ENCODE measurements around the gene HOXC5.

The HOXC5 gene

DNA sequence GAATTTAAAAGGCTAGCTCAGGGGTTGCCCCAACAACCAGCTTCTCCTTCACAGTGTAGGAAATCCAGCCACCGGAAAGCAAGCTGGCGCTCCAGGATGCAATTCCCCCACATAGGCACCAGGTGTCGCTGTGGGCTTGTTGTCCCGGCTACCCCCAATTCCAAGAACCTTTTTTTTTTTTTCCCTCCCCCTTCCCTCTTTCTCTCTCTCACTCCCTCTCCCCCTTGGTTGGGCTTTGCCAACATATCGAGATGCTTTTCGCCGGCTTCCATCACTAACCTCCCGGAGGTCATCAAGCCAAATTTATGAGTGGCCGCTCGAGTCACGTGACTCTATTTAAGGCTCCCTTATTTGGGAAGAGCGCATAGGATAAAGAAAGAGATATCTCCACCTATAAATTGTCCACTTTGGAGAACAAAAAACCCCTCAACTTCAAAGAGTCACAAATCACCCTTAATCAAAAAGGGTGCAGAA lies at the start of gene HOXC5:
Gene HOXC5 (plus strand): TSS at position 424 of the 474 bp plus-strand sequence. CDS start 73 bp downstream, outside the sequence.
- peak; percentile 54 for DNase-seq

DNA sequence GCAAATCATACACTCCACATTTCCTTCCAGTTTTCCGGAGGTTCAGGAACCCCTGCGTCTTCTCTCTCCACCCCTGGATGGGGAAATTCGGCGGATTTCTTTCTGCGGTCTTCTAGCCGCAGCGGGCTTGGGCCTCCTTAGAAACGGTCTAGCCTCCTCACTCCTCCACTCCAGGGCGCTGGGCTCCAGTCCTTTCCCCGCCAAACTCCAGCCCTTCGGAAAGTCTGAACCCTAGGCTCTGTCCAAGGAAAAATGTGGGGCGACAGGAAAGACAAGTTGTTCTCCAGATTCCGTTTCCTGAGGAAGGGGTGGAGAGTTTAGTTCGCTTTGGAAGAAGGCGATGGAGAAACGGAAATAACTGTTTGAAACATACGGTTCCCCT lies 49.3 kb upstream of the HOXC5 start:
- no peak for DNase-seq

DNA sequence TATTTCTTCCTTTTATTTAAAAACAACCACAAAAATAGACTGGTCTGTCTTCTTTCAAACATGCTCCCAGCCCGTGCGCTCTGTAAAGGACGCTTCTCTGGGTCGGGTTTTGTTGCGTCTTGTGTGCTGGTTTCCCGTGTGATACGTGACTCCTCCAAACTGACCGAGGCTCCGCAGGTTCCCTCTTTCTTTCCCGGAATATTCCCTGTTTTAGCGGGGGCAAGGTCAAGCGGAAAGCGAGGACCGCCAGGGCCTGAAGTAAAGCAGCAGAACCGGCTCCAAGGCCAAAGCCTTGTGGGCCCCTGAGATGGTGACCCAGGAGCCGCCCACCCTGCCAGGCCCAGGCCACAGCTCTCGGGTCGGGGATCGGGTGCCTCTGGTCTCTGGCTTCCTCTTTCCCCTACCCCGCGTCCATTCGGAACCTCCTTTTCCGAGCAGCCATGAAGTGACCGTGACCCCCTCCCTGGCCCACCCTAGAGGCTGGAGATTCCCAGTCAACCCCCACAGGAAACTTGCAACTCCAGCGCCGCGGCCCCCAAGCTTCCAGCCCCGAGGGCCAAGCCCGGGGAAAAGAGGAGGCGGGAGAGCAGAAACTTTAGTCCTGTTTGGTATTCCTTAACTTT lies 48.8 kb upstream of the HOXC5 start:
- DNase-seq = no peak

- peak; percentile 83 for DNase-seq
Measured at GRCh38 chr12:53984901-53985691, 47.8 kb upstream of the HOXC5 start, which contains the start of gene HOXC10. Gene HOXC10, plus strand, starts transcription at chr12:53985146. Its CDS starts 114 bp downstream, at chr12:53985260.

GRCh38 chr12:53985692-53985993 lies 47.2 kb upstream of the HOXC5 start:
- no peak for DNase-seq

DNA sequence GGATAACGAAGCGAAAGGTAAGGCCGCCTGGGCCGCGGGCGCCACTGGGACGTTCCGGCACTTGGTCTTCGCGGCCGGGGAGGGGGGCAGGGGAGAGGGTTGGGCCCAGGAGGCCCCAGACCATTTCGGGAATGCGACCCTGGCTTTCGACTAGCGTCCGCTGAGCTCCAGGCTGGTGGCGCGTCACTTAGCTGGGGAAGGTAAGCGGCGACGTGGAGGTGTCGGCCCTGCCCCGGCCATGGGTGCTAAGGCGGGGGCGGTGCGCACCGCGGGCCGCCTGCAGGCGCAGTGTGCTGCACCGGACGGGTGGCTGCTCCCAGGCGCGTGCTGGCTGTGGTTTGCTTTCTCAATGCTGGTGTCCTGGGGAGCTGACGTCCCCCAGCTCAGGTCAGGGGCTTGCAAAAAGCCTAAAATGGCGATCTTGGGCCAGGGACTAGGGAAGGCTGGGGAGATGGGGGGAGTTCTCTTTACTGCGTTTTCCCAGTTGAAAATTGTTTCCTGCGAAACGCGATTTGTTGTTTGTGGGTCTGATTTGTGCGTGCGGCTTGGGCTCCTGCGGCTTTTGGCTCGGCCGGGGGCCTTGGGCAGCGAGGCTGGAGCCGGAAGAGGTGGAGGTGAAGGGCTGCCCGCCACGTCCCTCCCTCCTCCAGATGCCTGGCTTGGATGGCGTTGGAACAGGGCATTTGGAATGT lies 46.7 kb upstream of the HOXC5 start:
- no peak for DNase-seq

DNA sequence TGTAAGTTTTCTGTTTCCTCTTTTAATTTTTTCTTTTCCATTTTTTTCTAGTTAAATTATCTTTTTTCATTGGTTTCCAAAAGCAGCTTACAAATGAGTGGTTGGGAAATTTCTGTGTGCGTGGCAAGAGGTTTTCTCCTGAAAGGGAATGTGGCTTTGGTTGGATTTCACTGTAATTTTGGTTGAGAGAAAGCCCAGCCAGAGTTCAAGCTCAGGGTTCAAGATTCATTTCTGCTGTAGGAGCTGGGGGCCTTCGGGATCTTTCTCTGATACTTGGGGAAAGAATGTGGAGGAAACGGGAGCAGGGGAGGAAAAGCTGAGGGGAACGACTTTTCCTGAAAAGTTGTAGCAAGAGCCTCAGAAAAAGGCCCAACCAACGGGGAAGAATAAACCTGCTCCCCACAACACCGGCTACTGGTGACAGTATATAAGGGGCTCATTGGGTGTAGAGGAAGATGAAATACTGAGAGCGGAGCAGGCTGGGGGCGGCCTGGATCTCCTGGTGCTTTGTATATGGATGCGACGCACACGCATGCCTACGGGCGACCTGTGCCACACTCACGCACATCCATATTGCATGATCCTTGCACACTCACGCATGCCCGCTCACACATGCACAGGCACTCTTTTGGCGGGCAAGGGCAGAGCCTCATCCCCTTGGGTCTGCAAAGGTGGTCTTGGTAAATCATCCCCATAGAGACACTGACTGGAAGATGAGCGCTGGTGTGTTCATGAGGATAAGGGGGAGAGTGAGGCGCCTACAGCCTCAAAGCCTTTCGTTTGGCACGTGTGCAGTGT lies 46.0 kb upstream of the HOXC5 start:
- DNase-seq = no peak

DNA sequence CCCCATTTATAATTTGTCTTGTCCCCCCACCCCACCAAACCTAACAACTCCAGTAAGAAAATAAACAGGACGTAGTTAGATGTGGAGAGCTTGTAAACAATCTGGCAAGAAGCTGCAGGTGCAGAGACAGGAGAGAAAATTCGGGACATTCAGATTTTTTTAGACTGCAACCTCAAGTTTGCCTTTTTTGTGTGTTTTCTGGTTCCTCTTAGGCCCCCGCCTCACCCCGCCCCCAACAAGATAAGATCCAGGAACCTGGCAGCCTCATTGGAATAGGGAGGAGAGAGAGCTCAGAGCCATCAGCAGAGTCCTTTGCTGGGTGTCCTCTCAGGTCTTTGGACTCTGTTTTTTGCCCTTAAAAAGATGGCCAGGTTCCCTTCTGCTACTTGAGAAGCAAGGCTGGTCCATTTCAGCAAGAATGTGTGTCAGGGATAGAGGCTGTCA lies 45.0 kb upstream of the HOXC5 start:
- DNase-seq = no peak

GRCh38 chr12:53988541-53989226 lies 44.2 kb upstream of the HOXC5 start:
- no peak for DNase-seq

- peak; percentile 43 for DNase-seq
Measured at GRCh38 chr12:53989227-53990113, 43.4 kb upstream of the HOXC5 start.

DNA sequence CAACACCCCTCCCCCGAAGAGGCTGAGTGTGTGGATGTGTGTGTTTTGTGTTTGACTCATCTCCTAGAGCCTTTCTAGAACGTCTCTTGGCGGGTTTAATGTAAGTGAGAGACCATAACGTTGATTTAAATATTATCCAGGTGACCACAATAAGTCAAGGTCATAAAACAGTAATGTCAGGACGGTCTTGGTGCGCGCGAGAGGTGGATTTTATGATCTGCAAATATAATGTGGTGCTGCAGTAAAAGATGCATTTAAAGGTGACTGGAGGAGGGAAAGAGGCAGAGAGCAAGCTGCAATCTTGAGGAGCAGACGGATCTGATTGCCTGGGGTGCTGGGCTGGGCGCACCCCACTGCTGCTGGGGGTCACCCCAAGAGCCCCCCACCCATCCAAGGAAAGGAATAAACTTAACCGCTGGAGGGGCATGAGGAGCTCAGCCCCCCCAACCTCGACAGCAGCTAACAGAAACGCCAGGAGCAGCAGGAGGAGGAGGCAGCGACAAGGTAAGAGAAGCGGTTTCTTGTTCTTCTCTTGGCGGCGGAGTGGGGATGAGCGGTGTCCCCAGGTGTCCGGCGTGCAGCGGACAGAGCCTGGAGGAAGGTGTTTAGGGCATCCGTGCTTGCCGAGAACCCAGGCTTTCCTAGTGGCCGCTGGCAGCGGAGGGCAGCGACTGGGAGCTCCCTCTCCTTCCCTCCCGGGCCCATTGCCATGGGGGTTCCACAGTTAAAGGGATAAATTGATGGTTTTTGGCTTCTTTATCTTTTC lies 42.4 kb upstream of the HOXC5 start:
- DNase-seq = no peak

DNA sequence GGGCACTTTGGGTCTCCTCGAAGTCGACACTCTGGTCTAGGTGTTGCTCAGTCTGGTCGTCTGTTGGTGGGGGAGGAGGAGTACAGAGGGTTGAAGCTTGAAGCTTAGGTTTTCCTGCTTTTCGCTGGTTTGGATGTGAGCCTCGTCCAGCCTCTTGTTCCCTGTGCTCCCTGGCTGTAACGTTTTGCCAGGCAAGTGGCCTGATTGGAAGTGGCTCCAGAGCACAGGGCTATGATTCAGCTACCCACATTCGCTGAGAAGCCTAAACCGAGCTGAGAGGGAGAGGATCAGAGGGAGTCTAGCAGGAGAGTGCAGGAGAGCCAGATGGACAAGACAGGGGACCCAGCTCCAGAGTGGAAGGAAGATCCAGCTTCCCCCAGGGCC lies 41.8 kb upstream of the HOXC5 start:
- no peak for DNase-seq

DNA sequence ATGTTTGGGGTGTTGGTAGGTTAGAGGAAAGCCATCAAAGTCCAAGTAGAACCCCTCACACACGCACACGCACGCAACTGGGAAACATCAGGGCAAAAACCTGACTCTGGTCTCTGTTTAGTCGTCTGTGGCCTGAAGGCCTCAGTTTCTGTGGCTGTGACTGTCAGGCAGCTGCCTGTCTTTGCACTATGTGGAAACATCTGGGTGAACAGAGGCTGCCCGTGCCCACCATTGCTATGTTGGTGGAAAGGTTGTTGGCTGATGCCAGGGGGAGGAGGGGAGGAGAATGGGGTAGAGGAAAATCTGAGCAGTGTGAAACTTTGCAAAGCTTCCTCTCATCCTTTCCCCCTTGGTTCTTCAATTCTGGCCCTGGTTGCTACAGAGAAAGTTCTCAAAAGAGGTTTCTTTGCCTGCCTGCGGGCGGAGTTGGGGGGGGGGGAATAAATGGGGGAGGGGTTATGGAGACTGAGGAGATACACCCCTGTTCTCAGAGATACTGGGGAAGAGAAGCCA lies 40.4 kb upstream of the HOXC5 start:
- DNase-seq = no peak

GRCh38 chr12:53993162-53994008 lies 39.5 kb upstream of the HOXC5 start:
- DNase-seq = no peak

GRCh38 chr12:53994009-53994263 lies 38.9 kb upstream of the HOXC5 start:
- no peak for DNase-seq

DNA sequence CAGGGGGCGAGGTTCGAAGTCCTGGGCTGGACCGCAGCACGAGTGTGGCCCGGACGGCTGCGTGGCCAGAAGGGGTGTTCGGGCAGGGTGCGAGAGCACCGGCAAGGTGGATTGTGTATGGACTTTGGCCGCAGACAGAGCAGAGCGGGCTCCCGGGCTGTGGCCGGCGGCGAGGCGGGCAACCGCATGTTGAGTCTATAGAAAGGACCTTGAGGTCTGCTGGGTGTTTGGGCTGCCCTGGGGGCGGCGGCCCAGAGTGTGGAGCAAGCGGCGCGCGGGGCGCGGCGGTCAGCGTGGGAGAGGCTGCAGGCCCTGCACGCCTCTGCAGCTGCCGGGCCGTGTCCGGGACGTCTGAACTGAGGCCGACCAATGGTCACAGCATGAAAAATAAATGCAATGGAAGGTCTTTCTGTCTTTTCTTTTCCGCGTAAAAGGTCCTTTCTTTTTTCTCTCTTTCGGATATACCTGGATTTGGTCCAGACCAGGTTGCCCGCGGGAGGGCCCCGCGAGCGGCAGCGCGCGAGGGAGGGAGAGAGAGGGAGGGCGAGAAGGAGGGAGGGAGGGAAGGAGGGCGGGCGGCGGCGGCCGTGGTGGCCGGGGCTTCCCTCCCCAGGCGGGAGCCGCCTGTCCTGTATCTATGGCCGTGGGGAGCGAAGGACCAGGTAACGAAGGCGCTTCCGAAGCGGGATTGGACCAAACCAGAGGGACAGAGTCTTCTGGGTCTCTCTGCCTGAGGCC lies 38.4 kb upstream of the HOXC5 start:
- DNase-seq = no peak

DNA sequence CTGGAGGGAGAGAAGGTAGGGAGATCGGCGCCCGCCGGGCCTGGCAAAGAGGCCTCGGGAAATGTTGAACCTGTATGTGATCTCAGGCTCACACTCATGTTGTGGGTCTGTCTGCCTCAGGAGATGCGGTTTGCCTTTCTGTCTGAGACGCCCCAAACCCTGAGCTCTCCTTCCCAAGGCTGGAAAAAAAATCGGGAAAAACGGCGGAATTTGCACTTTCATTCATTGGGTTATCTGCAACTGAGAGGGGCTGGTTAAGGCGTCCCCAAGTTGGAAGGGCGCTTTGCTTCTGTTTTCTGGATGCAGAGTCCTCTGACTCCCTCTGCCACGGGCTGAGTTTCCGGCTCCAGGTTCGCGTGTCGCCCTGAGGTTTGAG lies 37.9 kb upstream of the HOXC5 start:
- no peak for DNase-seq

DNA sequence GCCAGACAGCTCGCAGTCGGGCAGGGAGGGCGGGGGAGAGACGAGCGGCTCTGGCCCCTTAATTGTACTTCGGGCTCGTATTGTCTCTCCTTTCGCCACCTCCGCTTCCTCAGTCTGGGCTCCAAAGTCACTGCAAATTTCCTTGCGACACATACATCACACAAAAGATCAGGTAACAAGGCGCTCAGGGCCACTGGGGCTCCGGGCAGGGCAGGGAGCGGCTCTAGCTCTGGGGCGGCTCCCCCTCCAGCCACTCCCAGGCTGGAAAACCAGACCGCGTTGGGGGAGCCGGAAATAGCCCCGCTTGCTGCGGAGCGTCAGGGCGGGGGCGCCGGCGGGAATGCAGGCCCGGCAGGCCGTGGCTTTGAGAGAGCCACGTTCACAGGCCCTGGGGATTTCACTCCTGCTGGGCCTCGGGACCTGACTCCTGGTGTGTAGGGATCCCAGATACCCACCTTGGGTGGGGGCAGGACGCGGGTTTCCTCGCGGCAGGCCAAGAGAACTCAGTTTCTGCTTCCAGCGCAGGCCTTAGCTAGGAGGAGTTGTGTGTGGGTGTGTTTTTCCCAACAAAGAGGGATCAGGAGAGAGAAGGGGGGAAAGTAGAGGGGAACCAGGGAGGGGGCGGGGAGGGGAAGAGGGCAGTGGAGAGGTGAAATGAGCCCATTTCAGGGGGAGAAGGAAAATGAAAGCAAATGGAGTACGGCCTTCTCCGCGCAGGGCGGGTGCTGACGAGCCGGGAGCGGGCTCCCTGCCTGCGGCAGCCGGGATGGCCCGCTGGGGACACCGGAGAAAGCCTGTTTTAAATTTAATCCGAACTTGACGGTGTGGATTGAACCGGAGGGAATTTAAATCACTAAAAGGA lies 37.2 kb upstream of the HOXC5 start:
- DNase-seq = peak; percentile 79
